OCI-LY1 (cell line): ENCODE measurements around the gene RENBP.

Experiments
- H2AFZ ChIP-seq: fragments of 200-600 bp; sonication (generic), shearing (Covaris generic); 2 replicates; pipeline ENCODE4 v1.6.0; 2014; ENCODE audit warnings: antibody characterized with exemption, mild to moderate bottlenecking, low read length
- H3F3A ChIP-seq: fragments of 200-600 bp; sonication (generic), shearing (Covaris generic); 2 replicates; pipeline ENCODE4 v1.6.0; 2014; ENCODE audit warnings: mild to moderate bottlenecking, antibody characterized with exemption, low read length, moderate library complexity; ENCODE audit not compliant: insufficient read depth
- H3K27ac ChIP-seq: fragments of 200-600 bp; sonication (generic); 2 replicates; pipeline ENCODE4 v1.5.1; 2014; ENCODE audit warnings: low read length, mixed run types, mild to moderate bottlenecking, low read depth; ENCODE audit not compliant: poor library complexity, severe bottlenecking
- H3K27me3 ChIP-seq: fragments of 200-600 bp; sonication (generic); 2 replicates; pipeline ENCODE4 v1.6.0; 2014; ENCODE audit warnings: antibody characterized with exemption, mild to moderate bottlenecking, low read length, moderate library complexity; ENCODE audit not compliant: insufficient read depth
- H3K36me3 ChIP-seq: fragments of 200-600 bp; sonication (generic); 2 replicates; pipeline ENCODE4 v1.6.1; 2014; ENCODE audit warnings: mild to moderate bottlenecking, antibody characterized with exemption, low read length, moderate library complexity, mixed read lengths; ENCODE audit not compliant: insufficient read depth
- H3K4me1 ChIP-seq: fragments of 200-600 bp; sonication (generic); 2 replicates; pipeline ENCODE4 v1.5.1; 2014; ENCODE audit warnings: mild to moderate bottlenecking, low read length, moderate library complexity; ENCODE audit not compliant: insufficient read depth, severe bottlenecking
- H3K4me2 ChIP-seq: fragments of 200-600 bp; sonication (generic), shearing (Covaris generic); 2 replicates; pipeline ENCODE4 v1.6.1; 2014; ENCODE audit warnings: low read length
- H3K4me3 ChIP-seq: fragments of 200-600 bp; sonication (generic); 2 replicates; pipeline ENCODE4 v1.5.1; 2014; ENCODE audit warnings: low read length, low read depth, mild to moderate bottlenecking, mixed read lengths; ENCODE audit not compliant: poor library complexity, severe bottlenecking
- H3K79me2 ChIP-seq: fragments of 200-600 bp; shearing (Covaris generic); 2 replicates; pipeline ENCODE4 v1.6.1; 2016; ENCODE audit warnings: mixed run types, low read length, mixed read lengths; ENCODE audit not compliant: insufficient read depth
- H3K9ac ChIP-seq: fragments of 200-600 bp; sonication (generic), shearing (Covaris generic); 2 replicates; pipeline ENCODE4 v1.6.1; 2014; ENCODE audit warnings: mild to moderate bottlenecking, low read length, mixed read lengths
- H3K9me2 ChIP-seq: fragments of 200-600 bp; sonication (generic), shearing (Covaris generic); 2 replicates; pipeline ENCODE4 v1.6.1; 2014; ENCODE audit warnings: low read depth, mild to moderate bottlenecking, low read length, mixed read lengths
- H3K9me3 ChIP-seq: fragments of 200-600 bp; shearing (Covaris generic); 2 replicates; pipeline ENCODE4 v1.6.1; 2014; ENCODE audit warnings: low read length, mixed read lengths
- H4K20me1 ChIP-seq: fragments of 200-600 bp; sonication (generic), shearing (Covaris generic); 2 replicates; pipeline ENCODE4 v1.6.0; 2016; ENCODE audit warnings: mild to moderate bottlenecking, low read length; ENCODE audit not compliant: insufficient read depth
- CTCF ChIP-seq: fragments of 200-600 bp; sonication (generic), shearing (Covaris generic); IDR thresholded peaks from 2 replicates; pipeline ENCODE4 v1.5.1; 2017; ENCODE audit warnings: mild to moderate bottlenecking, antibody characterized with exemption, low read length, moderate library complexity, mixed read lengths
- EZH2 ChIP-seq: fragments of 200-600 bp; sonication (generic), shearing (Covaris generic); IDR thresholded peaks from 2 replicates; pipeline ENCODE4 v1.8.0; 2017; ENCODE audit warnings: borderline replicate concordance, mixed run types, mild to moderate bottlenecking, antibody characterized with exemption, low read length, moderate library complexity, mixed read lengths

The RENBP gene

GRCh38 chrX:153952373-153953026 is 8.1 kb upstream of the RENBP start:
- Histone ChIP-seq H3K9me2 (no peaks in the 10 kb centered on the region), H3K79me2 (no peaks in the 10 kb centered on the region), H3K27ac (no peak overlapping the region), H3K4me3 (no peak overlapping the region), H3K4me1 (no peaks in the 10 kb centered on the region), H4K20me1 (no peaks in the 10 kb centered on the region), H3K4me2 (no peak overlapping the region), H2AFZ (no peak overlapping the region), H3K36me3 (peaks cover 91% of the 10 kb centered on the region), H3K9me3 (no peaks in the 10 kb centered on the region), H3F3A (no peaks in the 10 kb centered on the region), H3K9ac (no peak overlapping the region), H3K27me3 (no peaks in the 10 kb centered on the region)
- no peak for TF ChIP-seq EZH2
- no peak for TF ChIP-seq CTCF

GRCh38 chrX:153951683-153952372 is 7.4 kb upstream of the RENBP start:
- no peaks in the 10 kb centered on the region for H3K9me3 ChIP-seq
- no peak overlapping the region for H3K27ac ChIP-seq
- peaks cover 84% of the 10 kb centered on the region for H3K36me3 ChIP-seq
- H3K4me1 ChIP-seq = no peaks in the 10 kb centered on the region
- no peaks in the 10 kb centered on the region for H3K79me2 ChIP-seq
- no peaks in the 10 kb centered on the region for H3K9me2 ChIP-seq
- H3K27me3 ChIP-seq = no peaks in the 10 kb centered on the region
- H3K4me3 ChIP-seq = no peak overlapping the region
- no peak overlapping the region for H2AFZ ChIP-seq
- no peaks in the 10 kb centered on the region for H3F3A ChIP-seq
- H4K20me1 ChIP-seq = no peaks in the 10 kb centered on the region
- no peak for TF ChIP-seq CTCF
- no peak for TF ChIP-seq EZH2
- H3K9ac ChIP-seq = no peak overlapping the region
- no peak overlapping the region for H3K4me2 ChIP-seq

- H3K36me3 ChIP-seq = peaks cover 71% of the 10 kb centered on the region
Measured at GRCh38 chrX:153950127-153950526, 5.7 kb upstream of the RENBP start.

More at GRCh38 chrX:153950127-153950526, 5.7 kb upstream of the RENBP start:
- Histone ChIP-seq H3K4me3 (no peak overlapping the region), H3K9me3 (no peaks in the 10 kb centered on the region), H3K9me2 (no peaks in the 10 kb centered on the region), H3F3A (no peaks in the 10 kb centered on the region), H4K20me1 (no peaks in the 10 kb centered on the region), H3K4me1 (no peaks in the 10 kb centered on the region), H3K27ac (no peak overlapping the region), H2AFZ (no peak overlapping the region), H3K9ac (no peak overlapping the region), H3K79me2 (no peaks in the 10 kb centered on the region), H3K27me3 (no peaks in the 10 kb centered on the region), H3K4me2 (no peak overlapping the region)
- no peak for TF ChIP-seq CTCF
- no peak for TF ChIP-seq EZH2
